OCI-LY3 (cell line): ENCODE data around the gene GM2A.

Experiments used
- H2AFZ ChIP-seq: fragments of 200-600, 300-600 bp; shearing (Covaris generic); 2 replicates; pipeline ENCODE4 v1.6.0; 2014; ENCODE audit warnings: antibody characterized with exemption, low read depth, low read length
- H3K27ac ChIP-seq: fragments of 200-600, 300-600 bp; sonication (generic); 2 replicates; pipeline ENCODE4 v1.5.1; 2014; ENCODE audit warnings: mild to moderate bottlenecking, low read length, moderate library complexity, mixed read lengths
- H3K27me3 ChIP-seq: fragments of 200-600, 300-600 bp; sonication (generic); 2 replicates; pipeline ENCODE4 v1.6.1; 2014; ENCODE audit warnings: low read depth, low read length, mixed read lengths
- H3K36me3 ChIP-seq: fragments of 200-600, 300-600 bp; sonication (generic); replicated peaks from 2 replicates; pipeline ENCODE3; 2014; ENCODE audit warnings: low read depth, low read length, mixed read lengths
- H3K4me1 ChIP-seq: fragments of 300-600, 200-600 bp; sonication (generic); 2 replicates; pipeline ENCODE4 v1.6.1; 2014; ENCODE audit warnings: low read length, mixed read lengths
- H3K4me2 ChIP-seq: fragments of 200-600, 300-600 bp; sonication (generic); 2 replicates; pipeline ENCODE4 v1.6.1; 2014; ENCODE audit warnings: low read length, mixed read lengths
- H3K4me3 ChIP-seq: fragments of 300-600, 200-600 bp; sonication (generic); 2 replicates; pipeline ENCODE4 v1.5.1; 2014; ENCODE audit warnings: antibody characterized with exemption, mild to moderate bottlenecking, low read length, moderate library complexity
- H3K79me2 ChIP-seq: fragments of 300-600, 200-600 bp; shearing (Covaris generic); 2 replicates; pipeline ENCODE4 v1.6.1; 2014; ENCODE audit warnings: mild to moderate bottlenecking, low read length, mixed read lengths
- H3K9ac ChIP-seq: fragments of 300-600, 200-600 bp; shearing (Covaris generic); 2 replicates; pipeline ENCODE4 v1.6.0; 2014; ENCODE audit warnings: mild to moderate bottlenecking, low read length, moderate library complexity
- H3K9me3 ChIP-seq: fragments of 200-600, 300-600 bp; shearing (Covaris generic); 2 replicates; pipeline ENCODE4 v1.6.1; 2014; ENCODE audit warnings: low read length, mixed read lengths; ENCODE audit not compliant: insufficient read depth
- H4K20me1 ChIP-seq: fragments of 200-600, 300-600 bp; sonication (generic); 2 replicates; pipeline ENCODE4 v1.6.1; 2016; ENCODE audit warnings: low read length, mixed read lengths; ENCODE audit not compliant: insufficient read depth
- CTCF ChIP-seq: fragments of 200-600, 300-600 bp; sonication (generic); IDR thresholded peaks from 2 replicates; pipeline ENCODE4 v1.5.1; 2014; ENCODE audit warnings: antibody characterized with exemption, low read length, low read depth
- EZH2phosphoT487 ChIP-seq: fragments of 200-600 bp; shearing (Covaris generic); IDR thresholded peaks from 2 replicates; pipeline ENCODE4 v1.6.1; 2018; ENCODE audit warnings: antibody characterized with exemption, mixed run types, low read depth

The GM2A gene

GRCh38 chr5:151317871-151318270, 64.9 kb downstream of the GM2A start:
- H3K9me3 ChIP-seq, result no peaks in the 10 kb centered on the region
- no peak overlapping the region for H3K4me2 ChIP-seq
- no peak overlapping the region for H3K4me3 ChIP-seq
- no peak overlapping the region for H2AFZ ChIP-seq
- H3K36me3 ChIP-seq, result no peaks in the 10 kb centered on the region
- H3K27ac ChIP-seq, result no peak overlapping the region
- 0 out of 2 replicates have a peak, but pooled peaks cover 7% of the 10 kb centered on the region for H3K27me3 ChIP-seq
- no peaks in the 10 kb centered on the region for H3K79me2 ChIP-seq
- no peaks in the 10 kb centered on the region for H4K20me1 ChIP-seq
- H3K9ac ChIP-seq, result no peak overlapping the region
- no peak for TF ChIP-seq CTCF
- no peak for TF ChIP-seq EZH2phosphoT487
- H3K4me1 ChIP-seq, result peaks cover 6% of the 10 kb centered on the region

GRCh38 chr5:151318850-151319732, 66.1 kb downstream of the GM2A start:
- Histone ChIP-seq H3K4me2 (no peak overlapping the region), H3K27ac (no peak overlapping the region), H3K27me3 (0 out of 2 replicates have a peak, but pooled peaks cover 7% of the 10 kb centered on the region), H3K4me1 (peaks cover 6% of the 10 kb centered on the region), H3K9me3 (no peaks in the 10 kb centered on the region), H3K4me3 (no peak overlapping the region), H3K36me3 (no peaks in the 10 kb centered on the region), H3K79me2 (no peaks in the 10 kb centered on the region), H2AFZ (no peak overlapping the region), H4K20me1 (no peaks in the 10 kb centered on the region), H3K9ac (no peak overlapping the region)
- TF ChIP-seq EZH2phosphoT487 (no peak), CTCF (peak; percentile 40)
